ENCODE measurements around the gene EDC3.

Gene EDC3

GRCh38 chr15:74619916-74620635, 75.7 kb downstream of the EDC3 start:
- H3K27me3 ChIP-seq (ENCODE audit: insufficient read depth, low read depth): no peaks in the 10 kb centered on the region
- H2AFZ ChIP-seq (ENCODE audit: low read depth): no peak overlapping the region
- H4K20me1 ChIP-seq (ENCODE audit: insufficient read depth): 0 out of 2 replicates have a peak, but pooled peaks cover 6% of the 10 kb centered on the region
- peaks cover 33% of the 10 kb centered on the region for H3K4me1 ChIP-seq (ENCODE audit: low read depth, poor library complexity, severe bottlenecking)
- TF ChIP-seq, protein P1, sequence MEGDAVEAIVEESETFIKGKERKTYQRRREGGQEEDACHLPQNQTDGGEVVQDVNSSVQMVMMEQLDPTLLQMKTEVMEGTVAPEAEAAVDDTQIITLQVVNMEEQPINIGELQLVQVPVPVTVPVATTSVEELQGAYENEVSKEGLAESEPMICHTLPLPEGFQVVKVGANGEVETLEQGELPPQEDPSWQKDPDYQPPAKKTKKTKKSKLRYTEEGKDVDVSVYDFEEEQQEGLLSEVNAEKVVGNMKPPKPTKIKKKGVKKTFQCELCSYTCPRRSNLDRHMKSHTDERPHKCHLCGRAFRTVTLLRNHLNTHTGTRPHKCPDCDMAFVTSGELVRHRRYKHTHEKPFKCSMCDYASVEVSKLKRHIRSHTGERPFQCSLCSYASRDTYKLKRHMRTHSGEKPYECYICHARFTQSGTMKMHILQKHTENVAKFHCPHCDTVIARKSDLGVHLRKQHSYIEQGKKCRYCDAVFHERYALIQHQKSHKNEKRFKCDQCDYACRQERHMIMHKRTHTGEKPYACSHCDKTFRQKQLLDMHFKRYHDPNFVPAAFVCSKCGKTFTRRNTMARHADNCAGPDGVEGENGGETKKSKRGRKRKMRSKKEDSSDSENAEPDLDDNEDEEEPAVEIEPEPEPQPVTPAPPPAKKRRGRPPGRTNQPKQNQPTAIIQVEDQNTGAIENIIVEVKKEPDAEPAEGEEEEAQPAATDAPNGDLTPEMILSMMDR (conservative IDR thresholded peaks at IDR 0.05; ENCODE audit: low read depth, low read length): no peak
- H3K4me2 ChIP-seq: no peak overlapping the region
- H3K36me3 ChIP-seq (ENCODE audit: insufficient read depth): peaks cover 10% of the 10 kb centered on the region; the same call in 1 of the 2 replicates
- no peak overlapping the region for H3K4me3 ChIP-seq (IDR thresholded peaks at IDR 0.05; ENCODE audit: insufficient read depth, low read depth, low read length)
- no peak overlapping the region for H3K27ac ChIP-seq
- H3K79me2 ChIP-seq (ENCODE audit: insufficient read depth, low read depth): peaks cover 62% of the 10 kb centered on the region
- no peak overlapping the region for H3K9ac ChIP-seq

GRCh38 chr15:74618841-74619596, 76.8 kb downstream of the EDC3 start:
- Histone ChIP-seq H3K4me3 (IDR thresholded peaks at IDR 0.05; ENCODE audit: insufficient read depth, low read depth, low read length) (no peak overlapping the region), H4K20me1 (ENCODE audit: insufficient read depth) (0 out of 2 replicates have a peak, but pooled peaks cover 6% of the 10 kb centered on the region), H3K4me2 (no peak overlapping the region), H2AFZ (ENCODE audit: low read depth) (no peak overlapping the region), H3K9ac (no peak overlapping the region), H3K79me2 (ENCODE audit: insufficient read depth, low read depth) (peaks cover 62% of the 10 kb centered on the region), H3K27me3 (ENCODE audit: insufficient read depth, low read depth) (no peaks in the 10 kb centered on the region), H3K36me3 (ENCODE audit: insufficient read depth) (peaks cover 10% of the 10 kb centered on the region; the same call in 1 of the 2 replicates), H3K4me1 (ENCODE audit: low read depth, poor library complexity, severe bottlenecking) (peaks cover 33% of the 10 kb centered on the region), H3K27ac (no peak overlapping the region)
- TF ChIP-seq, protein P1 (conservative IDR thresholded peaks at IDR 0.05; ENCODE audit: low read depth, low read length): no peak

GRCh38 chr15:74616996-74617395, 78.8 kb downstream of the EDC3 start:
- Histone ChIP-seq H3K36me3 (ENCODE audit: insufficient read depth) (peaks cover 4% of the 10 kb centered on the region; the same call in 1 of the 2 replicates), H3K27ac (peak overlapping the region; percentile 86; the same call in 1 of the 2 replicates), H3K9ac (peak overlapping the region; percentile 83; the same call in 1 of the 2 replicates), H3K79me2 (ENCODE audit: insufficient read depth, low read depth) (peaks cover 53% of the 10 kb centered on the region), H3K4me1 (ENCODE audit: low read depth, poor library complexity, severe bottlenecking) (peaks cover 35% of the 10 kb centered on the region), H3K4me3 (IDR thresholded peaks at IDR 0.05; ENCODE audit: insufficient read depth, low read depth, low read length) (no peak overlapping the region), H3K27me3 (ENCODE audit: insufficient read depth, low read depth) (no peaks in the 10 kb centered on the region), H3K4me2 (peak overlapping the region; percentile 95), H4K20me1 (ENCODE audit: insufficient read depth) (0 out of 2 replicates have a peak, but pooled peaks cover 6% of the 10 kb centered on the region), H2AFZ (ENCODE audit: low read depth) (no peak overlapping the region)
- TF ChIP-seq, protein P1 (conservative IDR thresholded peaks at IDR 0.05; ENCODE audit: low read depth, low read length): no peak

DNA sequence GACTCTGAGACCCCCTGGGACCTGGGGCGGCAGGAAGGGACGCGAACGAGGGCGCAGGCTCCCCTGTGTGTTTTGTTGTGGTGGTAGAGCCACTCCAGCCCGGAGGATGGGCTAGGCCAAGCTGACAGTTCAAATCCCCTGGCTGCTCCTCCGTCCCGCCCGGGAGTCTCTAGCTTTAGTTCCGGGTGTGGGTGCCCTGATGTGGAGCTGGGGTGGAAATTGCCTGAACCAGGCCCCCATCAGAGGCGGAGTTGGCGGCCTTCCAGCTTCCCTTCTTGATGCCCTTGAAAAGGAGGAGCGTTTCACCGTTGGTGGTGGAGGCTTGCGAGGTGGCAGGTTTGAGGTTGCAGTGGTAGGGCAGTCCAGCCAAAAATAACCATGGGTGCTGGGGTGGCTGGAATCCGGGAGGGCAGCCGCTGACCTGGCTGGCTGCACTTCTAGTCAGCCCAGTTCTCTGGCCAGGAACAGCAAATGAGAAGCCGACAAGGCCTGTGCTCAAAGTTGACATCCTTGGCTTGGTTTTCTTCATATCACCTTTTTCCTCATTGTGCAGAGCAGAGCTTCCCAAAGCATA, 79.4 kb downstream of the EDC3 start:
- peak overlapping the region; percentile 83 for H3K9ac ChIP-seq
- 0 out of 2 replicates have a peak, but pooled peaks cover 6% of the 10 kb centered on the region for H4K20me1 ChIP-seq (ENCODE audit: insufficient read depth)
- peaks cover 48% of the 10 kb centered on the region for H3K79me2 ChIP-seq (ENCODE audit: insufficient read depth, low read depth)
- 0 out of 2 replicates have a peak, but pooled peaks cover 4% of the 10 kb centered on the region for H3K36me3 ChIP-seq (ENCODE audit: insufficient read depth)
- TF ChIP-seq, protein P1 (conservative IDR thresholded peaks at IDR 0.05; ENCODE audit: low read depth, low read length): no peak
- peak overlapping the region; percentile 12; the same call in 1 of the 2 replicates for H2AFZ ChIP-seq (ENCODE audit: low read depth)
- peak overlapping the region; percentile 86 for H3K27ac ChIP-seq
- H3K27me3 ChIP-seq (ENCODE audit: insufficient read depth, low read depth): no peaks in the 10 kb centered on the region
- H3K4me2 ChIP-seq: peak overlapping the region; percentile 95
- peaks cover 35% of the 10 kb centered on the region for H3K4me1 ChIP-seq (ENCODE audit: low read depth, poor library complexity, severe bottlenecking)
- H3K4me3 ChIP-seq (IDR thresholded peaks at IDR 0.05; ENCODE audit: insufficient read depth, low read depth, low read length): no peak overlapping the region

Measured in KMS-11 (cell line).